GM23338 (cell line): ENCODE data around the gene PRR12. TPM values are rescaled to one million over a fixed set of nuclear protein-coding genes. Genes with fewer than 3 reads are reported as not detected.

ENCODE experiments used
- ATAC-seq: fragments of 200-7000 bp; cut with Tn5 transposase; 3 replicates; pipeline ENCODE4 v1.9.1; 2020
- DNase-seq: peaks from one replicate; pipeline ENCODE4 v3.0.0-alpha.2; 2015; ENCODE audit warnings: low spot score
- H2AFZ ChIP-seq: fragments of 200-600 bp; sonication (generic); 2 replicates; pipeline ENCODE4 v1.8.0; 2016; ENCODE audit warnings: antibody characterized with exemption, mild to moderate bottlenecking, moderate library complexity
- H3F3A ChIP-seq: fragments of 200-600 bp; sonication (generic); replicated peaks from 2 replicates; pipeline ENCODE4 v1.8.0; 2017; ENCODE audit warnings: antibody characterized with exemption, mixed run types, low read depth
- H3K27ac ChIP-seq: fragments of 200-600 bp; sonication (generic); 2 replicates; pipeline ENCODE4 v1.6.1; 2016; ENCODE audit warnings: low read depth
- H3K27me3 ChIP-seq: fragments of 200-600 bp; sonication (generic); 2 replicates; pipeline ENCODE4 v1.8.0; 2016; ENCODE audit warnings: mild to moderate bottlenecking, mixed run types, moderate library complexity; ENCODE audit not compliant: insufficient read depth
- H3K36me3 ChIP-seq: fragments of 200-600 bp; sonication (generic); 2 replicates; pipeline ENCODE4 v1.8.0; 2016; ENCODE audit warnings: mild to moderate bottlenecking; ENCODE audit not compliant: insufficient read depth
- H3K4me1 ChIP-seq: fragments of 200-600 bp; sonication (generic); 2 replicates; pipeline ENCODE4 v1.8.0; 2016; ENCODE audit warnings: mild to moderate bottlenecking, moderate library complexity; ENCODE audit not compliant: insufficient read depth
- H3K4me2 ChIP-seq: fragments of 200-600 bp; sonication (generic); 2 replicates; pipeline ENCODE4 v1.7.1; 2017; ENCODE audit warnings: mixed run types
- H3K4me3 ChIP-seq: fragments of 200-600 bp; sonication (generic); 2 replicates; pipeline ENCODE4 v1.6.1; 2016; ENCODE audit warnings: mixed run types
- H3K79me2 ChIP-seq: fragments of 200-600 bp; sonication (generic); replicated peaks from 2 replicates; pipeline ENCODE4 v1.8.0; 2017; ENCODE audit warnings: mild to moderate bottlenecking; ENCODE audit not compliant: insufficient read depth
- H3K9me2 ChIP-seq: fragments of 200-600 bp; sonication (generic); 2 replicates; pipeline ENCODE4 v1.8.0; 2017; ENCODE audit not compliant: insufficient read depth
- H4K20me1 ChIP-seq: fragments of 200-600 bp; sonication (generic); replicated peaks from 2 replicates; pipeline ENCODE4 v1.8.0; 2017; ENCODE audit warnings: mild to moderate bottlenecking; ENCODE audit not compliant: insufficient read depth
- H3K27ac Mint-ChIP-seq: 2 replicates; pipeline ENCODE4 v1.8.0; 2020; ENCODE audit warnings: inconsistent platforms, mild to moderate bottlenecking, moderate library complexity, mixed read lengths
- H3K27me3 Mint-ChIP-seq: 3 replicates; pipeline ENCODE4 v1.8.0; 2022; ENCODE audit warnings: low read depth, mild to moderate bottlenecking, moderate library complexity, mixed read lengths, inconsistent platforms; ENCODE audit not compliant: insufficient read depth, poor library complexity
- H3K36me3 Mint-ChIP-seq: 3 replicates; pipeline ENCODE4 v1.8.0; 2021; ENCODE audit warnings: low read depth, mild to moderate bottlenecking, inconsistent platforms, moderate library complexity, mixed read lengths
- H3K4me1 Mint-ChIP-seq: 3 replicates; pipeline ENCODE4 v1.8.0; 2020; ENCODE audit warnings: mild to moderate bottlenecking, inconsistent platforms, mixed read lengths
- H3K4me3 Mint-ChIP-seq: 3 replicates; pipeline ENCODE4 v1.8.0; 2021; ENCODE audit warnings: moderate library complexity, mild to moderate bottlenecking, inconsistent platforms, mixed read lengths
- H3K9me3 Mint-ChIP-seq: 3 replicates; pipeline ENCODE4 v1.8.0; 2020; ENCODE audit warnings: moderate library complexity, mild to moderate bottlenecking, inconsistent platforms, mixed read lengths
- CREB1 ChIP-seq: fragments of 250-450 bp; sonication (Bioruptor Pico); IDR thresholded peaks from 2 replicates; pipeline ENCODE4 v1.5.0; 2020; ENCODE audit warnings: low read depth, mild to moderate bottlenecking, moderate library complexity
- ETS1 ChIP-seq: IDR thresholded peaks from 2 replicates; pipeline ENCODE4 v1.6.1; 2016; ENCODE audit warnings: antibody characterized with exemption
- EZH2 ChIP-seq: fragments of 200-600 bp; sonication (generic); IDR thresholded peaks from one replicate; pipeline ENCODE4 v1.8.0; 2017; ENCODE audit warnings: antibody characterized with exemption, mild to moderate bottlenecking, low read depth; ENCODE audit not compliant: unreplicated experiment
- EZH2phosphoT487 ChIP-seq: fragments of 200-600 bp; sonication (generic); IDR thresholded peaks from one replicate; pipeline ENCODE4 v1.8.1; 2018; ENCODE audit warnings: antibody characterized with exemption; ENCODE audit not compliant: unreplicated experiment
- JUNB ChIP-seq: IDR thresholded peaks from one replicate; pipeline ENCODE4 v1.6.1; 2016; ENCODE audit warnings: antibody characterized with exemption; ENCODE audit not compliant: unreplicated experiment
- NANOG ChIP-seq: IDR thresholded peaks from 2 replicates; pipeline ENCODE4 v1.6.1; 2016; ENCODE audit warnings: antibody characterized with exemption, borderline replicate concordance
- POLR2AphosphoS5 ChIP-seq: IDR thresholded peaks from 2 replicates; pipeline ENCODE4 v1.6.1; 2016; ENCODE audit warnings: antibody characterized with exemption, low read depth
- STAT1 ChIP-seq: IDR thresholded peaks from one replicate; pipeline ENCODE4 v1.6.1; 2016; ENCODE audit warnings: antibody characterized with exemption; ENCODE audit not compliant: unreplicated experiment
- ZNF462 ChIP-seq: fragments of 250-450 bp; sonication (Bioruptor Pico); IDR thresholded peaks from 2 replicates; pipeline ENCODE4 v1.5.0; 2020; ENCODE audit warnings: mild to moderate bottlenecking, moderate library complexity
- polyA plus RNA-seq: library from polyadenylated mRNA; unstranded; fragments of >200 nt; fragmentation: Nextera tagmentation; extraction: Ambion mirVana; gene quantifications from 2 replicates; pipeline ENCODE4 v1.2.1, GENCODE V29; 2016
- total RNA-seq: library from RNA; depleted of rRNA; stranded (reverse); fragments of >200 nt; shearing (Covaris generic); gene quantifications from 2 replicates; pipeline ENCODE4 v1.2.3, GENCODE V29; 2014
- TF ChIP-seq, protein P1 (sequence below): IDR thresholded peaks from one replicate; pipeline ENCODE4 v1.6.1; 2018; ENCODE audit warnings: antibody characterized with exemption; ENCODE audit not compliant: unreplicated experiment

PRR12 gene
- total and polyA plus RNA-seq, 2 experiments from 2014 or later = 8.6 to 41.6 TPM

DNA sequence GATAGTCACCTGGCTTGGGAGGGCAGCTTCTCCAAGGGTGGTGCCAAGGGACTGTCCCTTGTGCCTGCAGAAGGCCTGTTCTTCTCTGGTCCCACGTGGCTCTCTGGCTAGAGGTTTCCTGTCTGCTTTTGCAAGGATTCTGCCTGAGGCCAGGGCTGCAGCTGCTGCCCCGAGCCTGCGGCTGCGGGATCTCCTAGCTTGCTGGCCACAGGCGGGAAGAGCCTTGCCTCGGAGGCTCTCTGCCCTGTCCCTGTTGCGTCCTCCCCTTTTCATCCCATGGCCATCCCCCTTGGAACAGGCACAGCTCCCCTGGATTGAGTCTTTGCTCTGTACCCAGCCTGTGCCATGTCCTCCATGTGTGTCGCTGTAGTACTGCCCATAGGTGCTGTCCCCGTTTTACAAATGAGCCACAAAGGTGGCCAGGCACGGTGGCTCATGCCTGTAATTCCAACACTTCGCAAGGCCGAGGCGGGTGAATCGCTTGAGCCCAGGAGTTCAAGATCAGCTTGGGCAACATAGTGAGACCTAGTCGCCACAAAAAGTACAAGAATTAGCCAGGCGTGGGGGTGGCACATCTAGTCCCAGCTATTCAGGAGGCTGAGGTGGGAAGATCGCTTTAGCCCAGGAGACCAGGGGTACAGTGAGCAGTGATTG is 65.6 kb downstream of the PRR12 start:
- H3K27me3 Mint-ChIP-seq = peaks cover 19% of the 10 kb centered on the region
- H3K4me3 Mint-ChIP-seq = no peak overlapping the region; the same call in 2 of the 3 replicates
- no peak overlapping the region for H3K4me2 ChIP-seq
- no peak for ATAC-seq
- peak overlapping the region; percentile 86; the same call in 1 of the 2 replicates for H3K27ac Mint-ChIP-seq
- no peaks in the 10 kb centered on the region for H3K27me3 ChIP-seq
- H3K36me3 ChIP-seq = peaks cover 17% of the 10 kb centered on the region
- peaks cover 81% of the 10 kb centered on the region for H3K36me3 Mint-ChIP-seq
- H3K4me1 ChIP-seq = no peaks in the 10 kb centered on the region
- no peak for DNase-seq
- no peak overlapping the region for H2AFZ ChIP-seq
- peaks cover 6% of the 10 kb centered on the region for H4K20me1 ChIP-seq
- no peak for TF ChIP-seq JUNB
- TF ChIP-seq ETS1 = no peak
- H3K4me1 Mint-ChIP-seq = peaks cover 8% of the 10 kb centered on the region
- H3K4me3 ChIP-seq = no peak overlapping the region
- H3K9me2 ChIP-seq = no peaks in the 10 kb centered on the region
- H3K9me3 Mint-ChIP-seq = peaks cover 19% of the 10 kb centered on the region
- peaks cover 9% of the 10 kb centered on the region; the same call in 1 of the 2 replicates for H3F3A ChIP-seq
- no peak overlapping the region for H3K27ac ChIP-seq
- no peaks in the 10 kb centered on the region for H3K79me2 ChIP-seq

GRCh38 chr19:49657493-49658138 is 66.6 kb downstream of the PRR12 start:
- Histone ChIP-seq H3K27me3 (no peaks in the 10 kb centered on the region), H3K4me3 (no peak overlapping the region), H3K36me3 (peaks cover 22% of the 10 kb centered on the region), H3F3A (peaks cover 9% of the 10 kb centered on the region; the same call in 1 of the 2 replicates), H3K27ac (no peak overlapping the region), H4K20me1 (peaks cover 7% of the 10 kb centered on the region), H3K9me2 (no peaks in the 10 kb centered on the region), H3K4me2 (no peak overlapping the region), H3K4me1 (no peaks in the 10 kb centered on the region), H3K79me2 (no peaks in the 10 kb centered on the region), H2AFZ (no peak overlapping the region)
- Mint-ChIP-seq H3K4me3 (no peak overlapping the region; the same call in 2 of the 3 replicates), H3K27ac (peak overlapping the region; percentile 24; the same call in 1 of the 2 replicates), H3K36me3 (peaks cover 90% of the 10 kb centered on the region), H3K4me1 (peaks cover 8% of the 10 kb centered on the region), H3K9me3 (peaks cover 19% of the 10 kb centered on the region), H3K27me3 (peaks cover 19% of the 10 kb centered on the region)
- no peak for DNase-seq
- ATAC-seq = no peak
- TF ChIP-seq CREB1 (CRISPR knock-in tag) (no peak), EZH2phosphoT487 (no peak), ZNF462 (CRISPR knock-in tag) (no peak), EZH2 (no peak), POLR2AphosphoS5 (no peak), STAT1 (no peak), NANOG (no peak)
- TF ChIP-seq, protein P1, sequence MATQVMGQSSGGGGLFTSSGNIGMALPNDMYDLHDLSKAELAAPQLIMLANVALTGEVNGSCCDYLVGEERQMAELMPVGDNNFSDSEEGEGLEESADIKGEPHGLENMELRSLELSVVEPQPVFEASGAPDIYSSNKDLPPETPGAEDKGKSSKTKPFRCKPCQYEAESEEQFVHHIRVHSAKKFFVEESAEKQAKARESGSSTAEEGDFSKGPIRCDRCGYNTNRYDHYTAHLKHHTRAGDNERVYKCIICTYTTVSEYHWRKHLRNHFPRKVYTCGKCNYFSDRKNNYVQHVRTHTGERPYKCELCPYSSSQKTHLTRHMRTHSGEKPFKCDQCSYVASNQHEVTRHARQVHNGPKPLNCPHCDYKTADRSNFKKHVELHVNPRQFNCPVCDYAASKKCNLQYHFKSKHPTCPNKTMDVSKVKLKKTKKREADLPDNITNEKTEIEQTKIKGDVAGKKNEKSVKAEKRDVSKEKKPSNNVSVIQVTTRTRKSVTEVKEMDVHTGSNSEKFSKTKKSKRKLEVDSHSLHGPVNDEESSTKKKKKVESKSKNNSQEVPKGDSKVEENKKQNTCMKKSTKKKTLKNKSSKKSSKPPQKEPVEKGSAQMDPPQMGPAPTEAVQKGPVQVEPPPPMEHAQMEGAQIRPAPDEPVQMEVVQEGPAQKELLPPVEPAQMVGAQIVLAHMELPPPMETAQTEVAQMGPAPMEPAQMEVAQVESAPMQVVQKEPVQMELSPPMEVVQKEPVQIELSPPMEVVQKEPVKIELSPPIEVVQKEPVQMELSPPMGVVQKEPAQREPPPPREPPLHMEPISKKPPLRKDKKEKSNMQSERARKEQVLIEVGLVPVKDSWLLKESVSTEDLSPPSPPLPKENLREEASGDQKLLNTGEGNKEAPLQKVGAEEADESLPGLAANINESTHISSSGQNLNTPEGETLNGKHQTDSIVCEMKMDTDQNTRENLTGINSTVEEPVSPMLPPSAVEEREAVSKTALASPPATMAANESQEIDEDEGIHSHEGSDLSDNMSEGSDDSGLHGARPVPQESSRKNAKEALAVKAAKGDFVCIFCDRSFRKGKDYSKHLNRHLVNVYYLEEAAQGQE = no peak
